NCI-H524 treated with DMSO at 0.1 percent for 48 hours (cell line): Measurements from ENCODE around the gene DOK5.
"Not testable (repeated sequence)": the region's sequence is repeated elsewhere in the genome, so short reads cannot be mapped to it uniquely, and the experiment has no call there.

Experiments used
- DNase-seq: peaks from one replicate; lab custom pipeline; 2025; lab: John Stamatoyannopoulos, UW

Gene DOK5

DNA sequence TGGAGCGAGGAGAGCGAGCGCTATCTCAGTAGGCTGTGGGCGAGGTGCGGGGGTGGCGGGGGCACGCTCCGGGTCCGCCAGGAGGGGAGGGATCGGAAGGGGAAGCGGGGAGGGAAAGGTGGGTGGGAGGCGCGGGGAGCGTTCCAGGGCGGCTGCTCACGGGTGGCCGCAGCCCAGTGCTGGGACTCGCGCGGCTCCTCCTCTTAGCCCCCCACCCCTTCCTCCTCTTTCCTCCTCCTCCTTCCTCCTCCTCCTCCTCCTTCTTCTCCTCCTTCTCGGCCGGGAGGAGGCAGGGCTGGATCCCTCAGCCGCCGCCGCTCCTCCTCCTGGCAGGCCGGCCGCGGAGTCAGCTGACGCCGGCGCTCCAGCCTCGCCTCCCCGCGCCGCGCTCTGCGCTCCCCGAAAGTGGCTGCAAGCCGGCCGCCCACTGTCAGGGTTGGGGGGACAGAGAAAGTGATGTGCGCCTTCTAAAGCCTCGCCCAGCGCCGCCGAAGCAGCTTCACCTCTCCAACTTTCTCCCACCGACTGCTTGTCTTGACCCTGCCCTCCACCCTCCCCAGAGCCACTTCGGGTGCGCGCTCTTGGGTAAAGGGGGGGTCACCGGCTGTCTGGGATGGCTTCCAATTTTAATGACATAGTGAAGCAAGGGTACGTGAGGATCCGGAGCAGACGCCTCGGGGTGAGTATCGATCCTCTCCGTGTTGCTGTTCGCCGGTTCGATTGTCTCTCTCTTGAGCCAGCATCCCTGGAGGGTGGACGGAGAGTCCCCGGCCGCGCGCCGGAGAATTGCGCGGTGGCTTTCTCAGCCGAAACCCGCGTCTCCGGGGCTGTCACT, at the start of gene DOK5:
TSS of gene DOK5 (plus strand) at position 260 of the 835 bp plus-strand sequence. CDS start at position 614, 354 bp downstream.
- DNase-seq: no peak

DNA sequence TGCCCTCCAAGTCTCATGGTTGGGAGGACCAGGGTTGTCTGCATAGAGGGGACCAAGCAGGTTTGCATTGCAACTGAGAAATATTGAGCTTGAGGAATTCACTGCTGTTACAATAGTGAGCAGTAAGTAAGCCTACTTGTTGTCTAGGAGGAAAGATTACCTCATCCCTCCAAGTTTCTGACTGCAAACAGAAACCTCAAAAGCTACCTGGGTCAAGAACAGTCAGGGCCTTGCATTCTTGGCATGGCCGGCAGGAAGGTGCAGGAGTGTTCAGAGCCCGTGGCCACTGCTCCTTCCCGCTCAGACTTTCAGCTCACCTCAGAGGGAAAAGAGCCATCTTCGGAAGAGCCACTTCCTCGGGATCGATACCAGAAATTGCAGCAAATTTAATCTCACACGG, 46.0 kb upstream of the DOK5 start:
- no peak for DNase-seq

GRCh38 chr20:54431156-54431944, 44.0 kb upstream of the DOK5 start:
- DNase-seq: no peak

GRCh38 chr20:54432966-54433365, 42.4 kb upstream of the DOK5 start:
- no peak for DNase-seq

DNA sequence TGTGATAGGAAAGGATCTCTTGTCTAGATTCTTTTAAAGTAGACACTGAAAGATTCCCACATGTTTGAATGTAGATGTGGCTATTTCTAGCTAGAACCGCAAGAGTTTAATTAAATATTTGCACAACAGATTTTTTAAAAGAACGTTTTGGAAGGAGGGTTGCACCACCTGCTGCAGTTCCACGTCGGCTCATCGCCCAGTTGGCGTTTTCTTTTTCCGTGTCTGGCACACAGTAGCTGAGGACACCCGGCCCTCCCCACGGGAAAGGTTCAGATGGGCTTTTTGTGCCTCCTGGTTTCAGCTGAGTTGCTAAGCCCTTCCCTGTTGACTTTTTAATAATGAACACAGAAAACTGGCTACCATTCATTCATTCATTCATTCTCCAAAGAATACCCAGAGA, 41.8 kb upstream of the DOK5 start:
- DNase-seq: no peak

GRCh38 chr20:54434196-54434595, 41.2 kb upstream of the DOK5 start:
- no peak for DNase-seq

DNA sequence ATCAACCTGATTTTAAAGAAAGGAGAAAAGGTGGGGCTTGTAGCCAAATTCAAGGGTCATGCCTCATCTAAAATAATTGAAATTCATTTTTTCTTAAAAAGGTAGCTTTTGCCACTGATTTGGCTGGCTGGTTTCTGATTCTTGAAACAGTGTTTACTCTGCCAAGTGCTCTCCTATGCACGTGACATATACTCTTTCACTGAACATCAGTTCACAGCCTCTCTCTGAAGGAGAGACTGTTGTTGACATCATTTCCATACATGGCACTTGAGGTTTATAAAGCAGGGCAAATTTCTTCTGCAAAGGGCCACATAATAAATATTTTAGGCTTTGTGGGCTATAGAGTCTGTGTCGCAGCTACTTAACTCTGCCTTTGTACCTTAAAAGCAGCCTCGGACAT, 40.4 kb upstream of the DOK5 start:
- DNase-seq: no peak

GRCh38 chr20:54436410-54436809, 39.0 kb upstream of the DOK5 start:
- not testable (repeated sequence) for DNase-seq

- no peak for DNase-seq
These were observed 37.2 kb upstream of the DOK5 start for GRCh38 chr20:54438166-54438565.

DNA sequence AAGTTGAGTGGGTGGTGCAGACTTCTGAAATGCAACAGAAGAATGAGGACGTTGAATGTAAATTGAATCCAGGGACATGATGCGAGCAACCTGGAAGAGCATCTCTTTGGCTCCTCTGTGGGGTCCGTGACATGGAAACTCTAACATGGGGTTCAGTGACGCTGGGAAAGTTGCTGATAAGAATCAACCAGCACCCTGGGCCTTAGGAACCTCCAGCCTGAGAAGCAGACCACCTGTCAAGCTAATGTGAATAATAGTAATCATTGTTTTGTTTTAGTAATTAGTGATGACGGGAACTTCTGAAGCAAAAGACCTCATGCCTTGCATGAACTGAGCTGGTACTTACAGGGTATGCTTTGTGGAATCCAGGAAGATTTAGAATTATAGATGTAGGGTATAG, 25.2 kb upstream of the DOK5 start:
- no peak for DNase-seq

GRCh38 chr20:54451171-54451570, 24.2 kb upstream of the DOK5 start:
- DNase-seq: no peak

DNA sequence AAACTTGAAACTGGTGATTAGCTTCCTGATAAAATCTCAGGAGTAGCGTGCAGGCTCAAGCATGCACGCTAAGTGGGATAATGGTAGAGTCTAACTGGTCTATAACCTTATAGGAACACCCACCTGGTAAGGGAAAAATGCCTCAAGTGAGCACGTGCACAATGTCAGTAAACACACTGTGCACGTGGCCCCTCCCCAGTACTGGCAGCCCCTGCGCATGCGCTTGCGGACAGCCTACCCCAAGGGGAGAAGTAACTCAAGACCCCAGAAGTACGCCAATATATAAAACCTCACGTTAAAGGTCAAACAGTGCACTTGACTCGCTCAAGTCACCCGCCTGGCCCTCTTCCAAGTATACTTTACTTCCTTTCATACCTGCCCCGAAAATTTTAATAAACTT, 23.1 kb upstream of the DOK5 start:
- DNase-seq: no peak

GRCh38 chr20:54454982-54455381, 20.4 kb upstream of the DOK5 start:
- DNase-seq: no peak

DNA sequence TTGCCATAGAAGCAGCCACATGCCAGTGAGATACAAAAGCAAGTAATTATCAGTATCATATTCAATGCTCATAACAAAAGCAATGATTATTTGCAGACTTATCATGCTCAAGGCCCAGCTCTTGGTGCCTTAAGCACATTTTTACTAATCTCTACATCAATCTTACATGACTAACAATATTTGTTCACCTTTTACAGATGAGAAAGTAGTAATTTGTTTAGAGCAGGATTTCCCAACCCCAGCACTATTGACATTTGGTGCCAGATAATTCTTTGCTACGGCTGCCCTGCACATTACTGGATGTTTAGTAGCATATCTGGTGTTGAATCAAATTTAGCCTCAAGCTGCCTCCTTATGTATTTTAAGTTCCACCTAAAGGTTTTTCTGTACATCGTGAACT, 19.0 kb upstream of the DOK5 start:
- DNase-seq: no peak

- no peak for DNase-seq
These were observed 18.4 kb upstream of the DOK5 start for GRCh38 chr20:54456961-54457360.

GRCh38 chr20:54458219-54458618, 17.2 kb upstream of the DOK5 start:
- no peak for DNase-seq

DNA sequence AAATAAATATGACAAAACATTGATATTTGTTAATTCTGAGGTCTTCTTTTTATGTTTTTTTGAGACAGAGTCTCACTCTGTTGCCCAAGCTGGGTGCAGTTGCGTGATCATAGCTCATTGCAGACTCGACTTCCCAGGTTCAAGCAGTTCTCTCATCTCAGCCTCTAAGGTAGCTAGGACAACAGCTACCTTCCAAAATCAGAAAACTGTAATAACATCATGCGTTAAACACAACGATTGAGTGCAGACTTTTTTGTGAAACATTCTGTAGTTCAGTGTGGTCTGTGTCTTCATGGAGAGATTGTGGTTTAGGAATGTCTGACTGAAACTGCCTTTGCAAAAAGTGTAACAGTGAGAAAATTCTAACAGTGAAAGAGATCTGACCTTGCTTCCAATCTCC, 16.1 kb upstream of the DOK5 start:
- DNase-seq: no peak

GRCh38 chr20:54464003-54464402, 11.4 kb upstream of the DOK5 start:
- DNase-seq: no peak

DNA sequence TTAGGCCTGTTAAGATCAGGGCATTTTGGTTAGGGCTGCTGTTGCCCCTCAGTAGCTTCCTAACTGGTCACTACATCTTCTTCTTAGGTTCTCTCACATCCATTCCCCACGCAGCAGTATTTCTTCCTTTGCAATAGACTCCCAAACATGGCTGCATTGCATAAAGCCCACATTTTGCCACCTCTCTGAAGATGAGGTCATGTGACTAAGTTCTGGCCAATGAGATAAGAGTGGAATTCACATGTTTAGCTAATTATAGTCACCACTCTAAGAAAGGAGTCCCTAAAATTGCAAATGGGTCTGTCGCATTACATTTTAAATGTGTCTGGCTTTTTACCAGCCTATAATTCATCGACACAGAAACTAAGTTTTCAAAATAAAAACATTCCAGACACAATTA, 9.3 kb upstream of the DOK5 start:
- DNase-seq: no peak

- DNase-seq: no peak
These were observed 7.8 kb upstream of the DOK5 start for GRCh38 chr20:54467622-54468021.

DNA sequence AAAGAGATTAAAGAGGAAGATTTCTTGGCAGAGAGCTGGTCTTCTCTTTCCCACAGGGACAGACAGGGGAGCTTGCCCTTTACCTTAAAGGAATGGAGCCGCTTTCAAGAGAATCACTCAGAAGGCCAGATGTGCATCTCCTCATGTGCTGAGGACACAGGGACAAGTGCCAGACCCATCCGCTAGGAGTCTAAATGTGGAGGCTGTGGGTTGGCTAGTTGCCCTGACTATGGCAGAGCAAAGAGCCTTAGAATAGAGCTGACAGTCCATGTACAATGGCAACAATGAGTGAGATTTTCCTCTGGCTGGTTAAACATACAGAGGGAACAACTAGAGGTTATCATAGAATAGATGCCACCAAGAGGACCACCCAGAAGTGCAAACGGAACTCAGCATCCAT, 7.3 kb upstream of the DOK5 start:
- DNase-seq: no peak

DNA sequence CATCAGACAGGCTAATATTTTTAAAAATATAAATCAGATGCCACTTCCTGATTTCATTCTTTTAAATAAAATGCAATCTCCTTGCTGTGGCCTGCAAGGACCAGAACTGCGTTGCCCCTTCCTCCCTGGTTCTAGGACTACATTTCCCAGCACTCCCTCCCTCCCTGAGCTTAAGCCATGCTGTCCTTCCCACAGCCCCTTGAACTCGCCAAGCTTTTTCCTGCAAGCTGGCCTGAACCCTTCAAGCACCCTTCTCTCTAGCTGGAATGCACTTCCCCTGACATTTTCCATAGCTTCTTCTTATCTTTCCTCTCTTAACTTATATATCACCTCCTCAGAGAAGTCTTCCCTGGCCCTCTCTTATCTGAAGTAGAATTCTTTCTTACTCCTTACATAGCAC, 6.1 kb upstream of the DOK5 start:
- no peak for DNase-seq

DNA sequence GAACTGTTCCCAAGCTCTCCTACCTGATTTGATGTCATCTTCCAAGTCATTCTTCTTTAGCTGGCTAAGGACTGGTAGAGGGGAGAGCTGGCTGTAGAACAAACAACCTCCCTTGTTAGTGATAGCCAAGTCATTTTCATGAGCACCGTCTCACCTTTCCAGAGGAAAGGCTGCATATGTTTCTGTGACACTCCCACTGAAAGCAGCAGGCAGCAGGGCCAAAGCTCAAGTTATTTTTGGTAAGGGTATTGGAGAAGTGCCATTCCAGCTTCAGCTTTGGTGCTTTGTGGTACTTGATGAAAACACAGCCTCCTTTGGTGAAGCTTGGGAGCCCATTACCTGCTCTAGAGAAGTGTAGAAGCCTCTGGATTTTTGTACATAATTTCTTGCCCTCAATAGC, 5.4 kb upstream of the DOK5 start:
- DNase-seq: no peak
